Renal cortical epithelial cell (primary cell): ENCODE results near the gene NENF. TPM values are rescaled to one million over a fixed set of nuclear protein-coding genes. Genes with fewer than 3 reads are reported as not detected.
A peak's percentile ranks its signal among the peaks of the same experiment; 100 is the strongest.

Experiments used
- DNase-seq: peaks from one replicate; pipeline ENCODE4 v3.0.0-alpha.2; 2011; ENCODE audit warnings: low read depth
- total RNA-seq: library from RNA; depleted of rRNA; stranded (reverse); fragments of >200 nt; gene quantifications from 2 replicates; pipeline ENCODE4 v1.2.3, GENCODE V29; 2014

Gene NENF
- total RNA-seq, 1 donor from 2014 or later, result 31.1 TPM

DNA sequence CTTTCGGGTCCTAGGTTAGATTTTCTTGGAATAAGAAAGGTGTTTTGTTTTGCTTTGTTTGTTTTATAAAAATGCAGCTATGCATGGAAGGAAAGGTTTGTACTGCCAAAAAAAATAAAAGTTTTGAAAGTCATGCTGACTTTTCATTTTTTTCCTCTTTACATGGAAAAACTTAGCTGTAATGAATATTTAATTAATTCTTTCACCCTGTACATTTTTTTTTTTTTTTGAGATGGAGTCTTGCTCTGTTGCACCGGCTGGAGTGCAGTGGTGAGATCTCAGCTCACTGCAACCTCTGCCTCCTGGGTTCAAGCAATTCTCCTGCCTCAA is 48.7 kb downstream of the NENF start:
- DNase-seq, result no peak

GRCh38 chr1:212482006-212482636 is 49.4 kb downstream of the NENF start:
- DNase-seq, result no peak

DNA sequence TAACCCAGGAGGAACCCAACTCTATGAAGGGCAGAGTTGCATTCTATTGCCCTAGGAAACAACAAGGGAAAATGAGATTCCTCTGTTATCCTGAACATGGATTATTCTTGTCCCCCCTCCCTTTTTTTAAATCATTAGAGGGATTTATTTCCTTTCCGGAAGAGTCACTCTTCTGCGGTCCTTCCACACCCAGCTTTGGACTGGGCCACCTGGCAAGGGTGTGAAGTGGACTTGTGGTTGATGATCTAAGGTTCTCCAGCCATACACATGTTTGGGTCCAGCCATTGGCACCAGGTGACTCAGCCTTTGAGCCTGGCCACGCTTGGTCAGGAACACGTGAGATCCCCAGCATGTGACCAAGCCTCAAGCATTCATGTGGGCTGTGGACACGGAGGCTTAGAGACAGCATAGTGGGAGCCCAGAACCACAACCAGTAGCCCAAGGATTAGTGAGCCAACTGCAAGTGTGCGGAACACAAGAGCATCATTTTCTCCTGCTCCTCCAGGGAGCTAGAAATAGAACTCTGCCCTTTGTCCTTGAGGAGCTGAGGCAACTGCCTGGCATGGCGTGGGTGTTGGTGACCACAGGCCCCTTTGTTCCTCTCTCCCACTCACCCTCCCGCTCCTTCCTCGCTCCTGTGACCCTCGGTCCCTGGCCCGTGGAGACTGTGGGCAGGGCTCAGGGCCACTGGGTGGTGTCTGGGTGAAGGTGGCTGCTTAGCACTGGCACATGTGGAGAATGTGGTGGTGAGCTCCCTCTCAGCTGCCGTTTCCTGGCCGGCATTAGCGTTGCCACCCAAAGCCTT is 50.1 kb downstream of the NENF start:
- peak; percentile 97 for DNase-seq

- DNase-seq, result peak; percentile 96
These were observed 52.2 kb downstream of the NENF start for GRCh38 chr1:212484701-212485570.

- DNase-seq, result no peak
These were observed 52.8 kb downstream of the NENF start for GRCh38 chr1:212485571-212485912.

GRCh38 chr1:212485913-212486618 is 53.3 kb downstream of the NENF start:
- DNase-seq, result peak; percentile 99

- no peak for DNase-seq
These were observed 53.9 kb downstream of the NENF start for GRCh38 chr1:212486619-212486975.

- DNase-seq, result no peak
These were observed 54.6 kb downstream of the NENF start for GRCh38 chr1:212487286-212487685.

GRCh38 chr1:212487774-212488435 is 55.2 kb downstream of the NENF start:
- no peak for DNase-seq

DNA sequence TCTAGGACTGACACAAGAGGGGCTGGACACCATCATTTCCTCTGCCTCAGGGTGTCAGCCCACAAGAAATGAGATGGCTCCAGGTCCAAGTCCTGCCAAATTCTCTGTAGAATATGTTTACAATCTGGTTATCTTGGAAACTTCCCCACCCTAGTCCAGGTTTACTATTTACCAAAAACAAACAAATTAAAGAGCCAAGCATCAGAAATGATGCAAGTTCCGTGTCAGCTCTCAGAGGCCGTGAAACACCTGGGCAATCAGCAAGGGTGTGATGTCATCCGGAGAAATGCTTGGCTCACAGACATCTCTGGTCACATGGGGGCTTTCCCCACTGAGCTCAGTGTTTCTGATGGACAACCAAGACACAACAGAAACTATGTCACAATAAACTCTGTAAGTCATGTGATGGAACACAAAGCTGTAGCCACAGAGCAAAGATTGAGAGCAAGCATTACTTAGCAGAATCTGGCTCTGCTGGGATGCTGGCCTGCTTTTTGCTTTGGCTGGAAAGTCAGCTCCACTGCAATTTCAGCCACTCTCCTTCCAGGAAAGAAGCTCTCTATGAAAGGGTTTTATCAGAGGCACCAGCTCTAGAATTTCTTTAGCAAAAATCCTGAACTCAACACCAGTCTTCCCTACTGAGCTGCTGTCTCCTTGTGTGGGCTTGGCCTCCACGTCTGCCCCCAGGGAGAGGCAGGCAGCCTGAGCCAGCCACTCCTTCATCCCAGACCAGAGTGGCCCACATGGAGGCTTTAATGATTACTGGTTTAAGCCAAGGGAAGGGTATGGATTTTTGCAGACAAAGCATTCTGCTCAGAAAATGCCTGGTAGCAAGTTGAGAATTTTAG is 55.9 kb downstream of the NENF start:
- DNase-seq, result peak; percentile 98

DNA sequence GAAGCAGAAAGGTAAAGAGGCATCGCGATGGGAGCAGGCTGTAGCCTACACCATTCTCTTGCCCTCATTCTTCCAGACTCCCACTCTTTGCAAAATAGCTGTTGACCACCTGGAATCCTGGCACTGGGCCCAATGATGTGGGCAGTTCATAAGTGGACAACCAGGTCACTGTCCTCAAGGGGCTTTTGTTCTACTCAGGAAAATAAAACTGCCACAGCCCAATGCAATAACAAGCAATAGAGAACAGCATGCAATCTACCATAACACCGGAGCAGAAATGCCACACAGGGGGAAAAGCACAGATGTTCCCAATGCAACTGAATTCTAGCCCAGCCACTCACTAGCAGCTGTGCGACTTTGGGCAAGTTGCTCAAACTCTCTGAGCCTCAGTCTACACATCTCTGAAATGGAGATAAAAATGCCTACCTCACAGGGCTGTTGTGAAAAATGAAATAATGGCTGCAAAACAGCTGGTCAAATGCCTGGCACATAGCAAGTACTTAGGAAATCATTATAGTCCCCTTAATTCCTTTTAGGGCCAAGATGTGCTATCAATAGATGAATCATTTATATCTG is 56.7 kb downstream of the NENF start:
- DNase-seq, result no peak

DNA sequence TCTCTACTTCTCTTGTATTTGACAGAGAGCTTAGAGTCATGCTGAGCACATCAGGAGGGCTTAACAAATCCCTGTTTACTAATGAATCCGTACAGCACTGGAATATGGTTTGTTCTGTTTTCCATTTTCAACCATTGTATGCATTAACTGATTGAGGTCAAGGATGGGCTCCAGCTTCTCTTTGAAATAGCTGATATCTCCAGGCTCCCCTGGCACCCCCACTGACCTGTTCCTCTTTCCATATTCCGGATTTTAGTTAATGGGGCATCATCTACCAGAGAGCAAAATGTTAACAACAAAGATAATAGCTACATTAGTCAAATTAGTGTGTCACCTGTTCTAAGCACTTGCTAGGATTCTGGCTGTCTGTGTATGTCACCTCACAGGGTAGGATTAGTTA is 57.6 kb downstream of the NENF start:
- no peak for DNase-seq

DNA sequence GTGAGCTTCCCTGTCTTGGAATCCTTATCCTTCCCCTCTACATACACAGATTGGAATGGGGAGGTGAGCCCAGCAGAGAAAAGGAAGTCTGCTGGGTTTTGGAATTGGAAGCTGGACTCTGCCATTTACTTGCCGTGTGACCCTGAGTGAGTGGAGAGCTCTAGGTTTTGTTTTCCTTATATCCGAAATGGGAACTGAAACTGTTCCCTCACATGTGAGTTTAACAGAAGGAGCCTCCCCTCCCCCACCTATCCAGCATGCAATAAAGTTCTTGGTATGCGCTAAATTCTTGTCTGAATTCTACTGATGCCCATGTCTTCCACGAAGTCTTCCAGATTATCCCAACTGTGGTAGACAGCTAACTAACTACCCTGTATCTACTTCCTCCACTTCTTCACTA is 58.7 kb downstream of the NENF start:
- DNase-seq, result no peak

Other genes starting within 250 kb of the NENF start
- 38.9 and 41.7 TPM in 2 replicates for gene PPP2R5A, start 147.5 kb upstream of the NENF start, total RNA-seq
- 9.7 and 21.2 TPM in 2 replicates for gene PACC1, start 18.0 kb upstream of the NENF start, total RNA-seq
- gene ATF3, start 175.8 kb downstream of the NENF start, total RNA-seq, result 21.6 and 34.6 TPM in 2 replicates